IMR-90 (cell line): Measurements from ENCODE around the gene ATP1B3. TPM values are rescaled to one million over a fixed set of nuclear protein-coding genes. Genes with fewer than 3 reads are reported as not detected.
A peak's percentile ranks its signal among the peaks of the same experiment; 100 is the strongest.

ENCODE experiments used
- ATAC-seq: fragments of 200-7000 bp; cut with Tn5 transposase; 2 replicates; pipeline ENCODE4 v1.9.1; 2020; ENCODE audit warnings: low read depth, mild to moderate bottlenecking, moderate library complexity
- BruUV-seq: library from RNA; stranded (reverse); fragments of 400-500 nt; replicated peaks from 2 replicates; lab custom pipeline; 2021; lab: Mats Ljungman, UMichigan
- CTCF ChIA-PET: fragments of 300-600 bp; formaldehyde crosslinking; extraction: SDS; loops from one replicate; lab custom pipeline; 2021; ENCODE audit warnings: antibody characterized with exemption; lab: Yijun Ruan, JAX
- POLR2A ChIA-PET: fragments of 300-600 bp; sonication (Branson Sonifier 250); formaldehyde crosslinking; loops from one replicate; lab custom pipeline; 2022; ENCODE audit warnings: antibody characterized with exemption; ENCODE audit not compliant: unreplicated experiment; lab: Charles Lee
- DNase-seq: peaks from one replicate; pipeline ENCODE4 v3.0.0; 2013
- H2AFZ ChIP-seq: replicated peaks from 2 replicates; pipeline ENCODE3; 2013; ENCODE audit warnings: low read length, mild to moderate bottlenecking; ENCODE audit not compliant: poor library complexity
- H2AK5ac ChIP-seq: 2 replicates; pipeline ENCODE4 v1.6.1; 2013; ENCODE audit warnings: low read depth, low read length, inconsistent platforms
- H2AK9ac ChIP-seq: replicated peaks from 2 replicates; pipeline ENCODE3; 2013; ENCODE audit warnings: mild to moderate bottlenecking, low read depth, low read length, moderate library complexity; ENCODE audit not compliant: poor library complexity
- H2BK120ac ChIP-seq: 2 replicates; pipeline ENCODE4 v1.6.1; 2013; ENCODE audit warnings: low read depth, low read length, inconsistent platforms
- H2BK15ac ChIP-seq: 3 replicates; pipeline ENCODE4 v1.6.1; 2013; ENCODE audit warnings: low read depth, low read length, inconsistent platforms
- H2BK20ac ChIP-seq: 2 replicates; pipeline ENCODE4 v1.6.1; 2013; ENCODE audit warnings: low read depth, mild to moderate bottlenecking, inconsistent platforms, low read length, moderate library complexity
- H2BK5ac ChIP-seq: 2 replicates; pipeline ENCODE4 v1.6.1; 2013; ENCODE audit warnings: mild to moderate bottlenecking, low read depth, low read length, inconsistent platforms; ENCODE audit not compliant: poor library complexity, severe bottlenecking
- H3K14ac ChIP-seq: replicated peaks from 2 replicates; pipeline ENCODE4 v1.6.1; 2013; ENCODE audit warnings: low read depth, low read length, inconsistent platforms
- H3K18ac ChIP-seq: 2 replicates; pipeline ENCODE4 v1.6.1; 2013; ENCODE audit warnings: low read depth, low read length, control low read depth
- H3K23ac ChIP-seq: 2 replicates; pipeline ENCODE4 v1.6.1; 2013; ENCODE audit warnings: low read depth, low read length, inconsistent platforms
- H3K27ac ChIP-seq: 2 replicates; pipeline ENCODE4 v1.5.1; 2013; ENCODE audit warnings: mild to moderate bottlenecking, control low read depth, low read length; ENCODE audit not compliant: insufficient read depth
- H3K27me3 ChIP-seq: 2 replicates; pipeline ENCODE4 v1.6.1; 2013; ENCODE audit warnings: low read length; ENCODE audit not compliant: control insufficient read depth, insufficient read depth
- H3K36me3 ChIP-seq: 2 replicates; pipeline ENCODE4 v1.6.1; 2013; ENCODE audit warnings: low read length, mixed read lengths; ENCODE audit not compliant: control insufficient read depth, insufficient read depth
- H3K4ac ChIP-seq: 2 replicates; pipeline ENCODE4 v1.6.1; 2013; ENCODE audit warnings: low read depth, low read length, inconsistent platforms
- H3K4me1 ChIP-seq: 2 replicates; pipeline ENCODE4 v1.6.1; 2013; ENCODE audit warnings: low read length, mixed read lengths; ENCODE audit not compliant: control insufficient read depth, insufficient read depth
- H3K4me2 ChIP-seq: 2 replicates; pipeline ENCODE4 v1.6.1; 2013; ENCODE audit warnings: low read depth, mild to moderate bottlenecking, control low read depth, low read length, moderate library complexity
- H3K4me3 ChIP-seq: 2 replicates; pipeline ENCODE4 v1.5.1; 2013; ENCODE audit warnings: low read depth, mild to moderate bottlenecking, control low read depth, low read length, moderate library complexity; ENCODE audit not compliant: insufficient read depth
- H3K56ac ChIP-seq: 2 replicates; pipeline ENCODE4 v1.6.1; 2013; ENCODE audit warnings: low read length, inconsistent platforms; ENCODE audit not compliant: insufficient read depth; ENCODE audit errors: extremely low read depth
- H3K79me1 ChIP-seq, 2 experiments: 2 replicates each; pipeline ENCODE4 v1.6.1; 2013; ENCODE audit warnings: low read length in 2 of 2, inconsistent platforms in 1 of 2, low read depth in 1 of 2
- H3K9ac ChIP-seq: 2 replicates; pipeline ENCODE4 v1.6.1; 2013; ENCODE audit warnings: low read depth, low read length, control low read depth
- H3K9me1 ChIP-seq: 2 replicates; pipeline ENCODE4 v1.6.1; 2013; ENCODE audit warnings: low read length, inconsistent platforms; ENCODE audit not compliant: insufficient read depth
- H3K9me3 ChIP-seq: 2 replicates; pipeline ENCODE4 v1.6.1; 2013; ENCODE audit warnings: low read length; ENCODE audit not compliant: control insufficient read depth, insufficient read depth
- H4K20me1 ChIP-seq: 2 replicates; pipeline ENCODE4 v1.6.1; 2013; ENCODE audit warnings: low read length, inconsistent platforms; ENCODE audit not compliant: insufficient read depth
- H4K5ac ChIP-seq: 2 replicates; pipeline ENCODE4 v1.6.1; 2013; ENCODE audit warnings: mild to moderate bottlenecking, low read depth, low read length, control low read depth
- H4K8ac ChIP-seq, 2 experiments: 2 replicates each; pipeline ENCODE4 v1.6.1; 2013; ENCODE audit warnings: low read depth in 2 of 2, low read length in 2 of 2, control low read depth in 1 of 2, inconsistent platforms in 1 of 2
- H4K91ac ChIP-seq: 2 replicates; pipeline ENCODE4 v1.6.1; 2013; ENCODE audit warnings: low read depth, low read length, inconsistent platforms; ENCODE audit not compliant: insufficient read depth
- MXI1 ChIP-seq: IDR thresholded peaks from 2 replicates; pipeline ENCODE4 v1.6.1; 2012; ENCODE audit warnings: low read depth, mild to moderate bottlenecking, low read length, moderate library complexity, borderline replicate concordance
- USF2 ChIP-seq: fragments of 150-350 bp; IDR thresholded peaks from 2 replicates; pipeline ENCODE4 v1.6.1; 2017; ENCODE audit warnings: mild to moderate bottlenecking, antibody characterized with exemption, low read length, low read depth
- WGBS, 2 experiments: methylation state at CpG; one replicate each; pipeline versions ENCODE4 v1.1.5 to v1.1.7; 2013; ENCODE audit warnings: missing lambda C conversion rate in 2 of 2; ENCODE audit not compliant: insufficient read length in 1 of 2; ENCODE audit errors: extremely low coverage in 2 of 2; 5-methylcytosine and 5-hydroxymethylcytosine counted together
- dilution Hi-C: fragments of 300-500 bp; cut with HindIII; formaldehyde crosslinking; loops from one replicate; pipeline ENCODE4 v1.14.3; 2018; ENCODE audit warnings: low sequenced_read_pairs; ENCODE audit not compliant: unreplicated experiment
- in situ Hi-C: fragments of 300-500 bp; cut with MboI; formaldehyde crosslinking; loops from 3 replicates; pipeline ENCODE4 v1.14.3; 2019; ENCODE audit warnings: low sequenced_read_pairs, inconsistent platforms, mixed read lengths
- intact Hi-C: fragments of 100-400 bp; cut with micrococcal nuclease; formaldehyde crosslinking; loops from 2 replicates; pipeline ENCODE4 v1.10.0; 2022
- polyA plus RNA-seq, 3 experiments: library from polyadenylated mRNA; depleted of rRNA; stranded (reverse); fragments of >200 nt; gene quantifications; 2 replicates each; pipeline ENCODE4 v1.2.3, GENCODE V29; 2012; ENCODE audit warnings: low replicate concordance in 1 of 3
- total RNA-seq: library from RNA; depleted of rRNA; stranded (reverse); fragments of >200 nt; gene quantifications from 2 replicates; pipeline ENCODE4 v1.2.3, GENCODE V29; 2012

ATP1B3 gene
- total and polyA plus RNA-seq, 2 of the 4 experiments (the other 2 are of a cell fraction) = 64.3 to 126 TPM

GRCh38 chr3:141915016-141915415, 38.6 kb downstream of the ATP1B3 start:
- in situ Hi-C loops = loop anchor here (10.0 kb wide), 1 partner anchor 320 kb away; no protein-coding TSS in a partner anchor

More at GRCh38 chr3:141915016-141915415, 38.6 kb downstream of the ATP1B3 start:
- no TSS peak for BruUV-seq
- CTCF ChIA-PET = interaction anchor here (1.2 to 1.5 kb wide), 2 partner anchors 10 to 40 kb away, joined by 3 to 5 read pairs; no protein-coding TSS in a partner anchor
- intact Hi-C loops = no loop called here
- Histone ChIP-seq H3K4me1 (peaks cover 2% of the 10 kb centered on the region), H2AFZ (no peak overlapping the region), H4K91ac (no peak overlapping the region), H2AK9ac (no peak overlapping the region), H3K4me2 (peak overlapping the region; percentile 52), H2BK20ac (no peak overlapping the region), H3K9ac (no peak overlapping the region), H4K5ac (0 out of 2 replicates have a peak overlapping the region, but pooled peaks have one; percentile 12), H3K56ac (no peak overlapping the region), H3K18ac (peak overlapping the region; percentile 51; the same call in 1 of the 2 replicates), H3K4me3 (no peak overlapping the region), H3K9me3 (no peaks in the 10 kb centered on the region), H2AK5ac (no peak overlapping the region), H2BK5ac (peak overlapping the region; percentile 57), H3K14ac (no peak overlapping the region), H2BK15ac (no peak overlapping the region), H3K4ac (no peak overlapping the region), H2BK120ac (no peak overlapping the region), H3K27ac (peak overlapping the region; percentile 21; the same call in 1 of the 2 replicates), H3K23ac (no peak overlapping the region), H3K79me1 (peaks cover 2 to 18% of the 10 kb centered on the region in 2 experiments; a peak in 3 of 4 replicates), H3K27me3 (no peaks in the 10 kb centered on the region), H4K8ac (peak overlapping the region in 1 of 2 experiments; percentile 11; a peak in 2 of 4 replicates), H4K20me1 (no peaks in the 10 kb centered on the region; the same call in none of the 2 replicates), H3K36me3 (peaks cover 14% of the 10 kb centered on the region), H3K9me1 (peaks cover 6% of the 10 kb centered on the region)
- POLR2A ChIA-PET = no interaction called here
- dilution Hi-C loops = no loop called here
- DNase-seq (peak; percentile 64), ATAC-seq (peak; percentile 83)
- TF ChIP-seq USF2 = no peak
- 0 out of 2 replicates have a peak, but pooled peaks have one; percentile 39 for TF ChIP-seq MXI1
- WGBS, 2 experiments = no CpG with 5 or more reads among the region's 5 CpGs
